ENCODE data around the gene ACTL6B. TPM values are rescaled to one million over a fixed set of nuclear protein-coding genes. Genes with fewer than 3 reads are reported as not detected.

ACTL6B gene
- not detected for total RNA-seq

- CTCF ChIA-PET = no interaction called here
- POLR2A ChIA-PET = no interaction called here
Observed at GRCh38 chr7:100655908-100656674, at the start of gene ACTL6B. TSS of gene ACTL6B (minus strand) at chr7:100656448. CDS start at chr7:100656354, 94 bp downstream.

GRCh38 chr7:100705320-100705752 is 49.1 kb upstream of the ACTL6B start:
- CTCF ChIA-PET = interaction anchor here (0.5 to 4.1 kb wide), 29 partner anchors 9 to 704 kb away, joined by 3 to 78 read pairs (median 4); partner anchors contain the start of genes AGFG2, EPO, FBXO24 and GIGYF1
- POLR2A ChIA-PET = interaction anchor here (0.6 to 2.4 kb wide), 12 partner anchors 9 to 276 kb away, joined by 3 to 16 read pairs (median 6); partner anchors contain the start of genes FBXO24, GIGYF1, GNB2 and LRCH4

- POLR2A ChIA-PET = interaction anchor here (0.6 kb wide), 2 partner anchors 95 to 254 kb away, joined by 3 read pairs; no protein-coding TSS in a partner anchor
Observed at GRCh38 chr7:100701089-100701488, 44.8 kb upstream of the ACTL6B start.

GRCh38 chr7:100699018-100699417 is 42.8 kb upstream of the ACTL6B start:
- ChIA-PET POLR2A (interaction anchor here (0.6 kb wide), 1 partner anchor 258 kb away, joined by 6 read pairs; no protein-coding TSS in a partner anchor), CTCF (interaction anchor here (0.6 kb wide), 2 partner anchors 37 to 317 kb away, joined by 3 to 4 read pairs; no protein-coding TSS in a partner anchor)

More at GRCh38 chr7:100701089-100701488, 44.8 kb upstream of the ACTL6B start:
- CTCF ChIA-PET = interaction anchor here (1.3 kb wide), 1 partner anchor 24 kb away, joined by 3 read pairs; no protein-coding TSS in a partner anchor

- ChIA-PET CTCF (interaction anchor here (1.0 to 8.0 kb wide), 4 partner anchors 9 to 156 kb away, joined by 3 to 78 read pairs (median 4); partner anchors contain the start of genes POP7 and SLC12A9), POLR2A (interaction anchor here (0.7 to 2.9 kb wide), 2 partner anchors 7 to 9 kb away, joined by 3 to 16 read pairs; partner anchors contain the start of gene POP7)
Observed at GRCh38 chr7:100696123-100696521, 39.9 kb upstream of the ACTL6B start.

- CTCF ChIA-PET = interaction anchor here (0.6 to 8.0 kb wide), 3 partner anchors 11 to 1772 kb away, joined by 4 to 78 read pairs (median 5); partner anchors contain the start of gene POP7
- POLR2A ChIA-PET = interaction anchor here (0.5 to 2.9 kb wide), 3 partner anchors 11 to 265 kb away, joined by 3 to 10 read pairs (median 4); partner anchors contain the start of genes MEPCE and POP7
Observed at GRCh38 chr7:100694098-100694745, 38.0 kb upstream of the ACTL6B start, which contains the start of gene GIGYF1. TSS of gene GIGYF1 (minus strand) at chr7:100694250. CDS start at chr7:100688238, 6,012 bp downstream.

GRCh38 chr7:100693312-100694097 is 37.3 kb upstream of the ACTL6B start:
- ChIA-PET POLR2A (interaction anchor here (0.7 to 2.9 kb wide), 3 partner anchors 12 to 88 kb away, joined by 3 to 10 read pairs (median 3); partner anchors contain the start of gene POP7), CTCF (interaction anchor here (0.6 to 8.0 kb wide), 7 partner anchors 9 to 1773 kb away, joined by 3 to 78 read pairs (median 5); partner anchors contain the start of genes MOSPD3 and POP7)

- CTCF ChIA-PET = interaction anchor here (0.7 to 8.0 kb wide), 12 partner anchors 10 to 133 kb away, joined by 3 to 78 read pairs (median 4); partner anchors contain the start of genes MOSPD3 and POP7
- POLR2A ChIA-PET = interaction anchor here (0.7 to 2.9 kb wide), 2 partner anchors 13 to 60 kb away, joined by 3 to 10 read pairs; partner anchors contain the start of gene POP7
Observed at GRCh38 chr7:100692578-100692961, 36.3 kb upstream of the ACTL6B start.

- ChIA-PET CTCF (interaction anchor here (0.6 to 8.0 kb wide), 20 partner anchors 13 to 133 kb away, joined by 3 to 78 read pairs (median 4); partner anchors contain the start of genes FBXO24, GNB2, LRCH4 and MOSPD3), POLR2A (interaction anchor here (1.2 to 2.9 kb wide), 3 partner anchors 14 to 160 kb away, joined by 3 to 10 read pairs (median 5); partner anchors contain the start of genes POP7 and SLC12A9)
Observed at GRCh38 chr7:100691676-100692577, 35.7 kb upstream of the ACTL6B start.

GRCh38 chr7:100689230-100690135 is 33.2 kb upstream of the ACTL6B start:
- CTCF ChIA-PET = interaction anchor here (1.2 to 8.0 kb wide), 5 partner anchors 11 to 60 kb away, joined by 4 to 78 read pairs (median 17); partner anchors contain the start of gene POP7
- POLR2A ChIA-PET = interaction anchor here (0.6 kb wide), 1 partner anchor 577 kb away, joined by 4 read pairs; no protein-coding TSS in a partner anchor

GRCh38 chr7:100688326-100688860 is 32.1 kb upstream of the ACTL6B start:
- ChIA-PET CTCF (no interaction called here), POLR2A (no interaction called here)

- ChIA-PET CTCF (interaction anchor here (0.6 kb wide), 1 partner anchor 1022 kb away, joined by 3 read pairs; no protein-coding TSS in a partner anchor), POLR2A (interaction anchor here (0.8 kb wide), 1 partner anchor 102 kb away, joined by 7 read pairs; the partner anchor contains the start of genes FBXO24 and LRCH4)
Observed at GRCh38 chr7:100687751-100688300, 31.6 kb upstream of the ACTL6B start.

GRCh38 chr7:100687261-100687660 is 31.0 kb upstream of the ACTL6B start:
- CTCF ChIA-PET = interaction anchor here (0.6 kb wide), 1 partner anchor 1022 kb away, joined by 3 read pairs; no protein-coding TSS in a partner anchor
- POLR2A ChIA-PET = interaction anchor here (0.8 kb wide), 1 partner anchor 102 kb away, joined by 7 read pairs; the partner anchor contains the start of genes FBXO24 and LRCH4

- ChIA-PET POLR2A (no interaction called here), CTCF (no interaction called here)
Observed at GRCh38 chr7:100686822-100687211, 30.6 kb upstream of the ACTL6B start.

- POLR2A ChIA-PET = no interaction called here
- CTCF ChIA-PET = interaction anchor here (1.0 to 1.6 kb wide), 2 partner anchors 9 to 166 kb away, joined by 3 read pairs; partner anchors contain the start of gene SLC12A9
Observed at GRCh38 chr7:100686201-100686821, 30.1 kb upstream of the ACTL6B start.

Measured in activated CD8-positive, alpha-beta memory T cell treated with anti-CD3 and anti-CD28 coated beads for 36 hours (primary cell).